ENCODE measurements around the gene ZNF782.
"Not testable (repeated sequence)": the region's sequence is repeated elsewhere in the genome, so short reads cannot be mapped to it uniquely, and the experiment has no call there.

Gene ZNF782

GRCh38 chr9:96853781-96854650, at the start of gene ZNF782:
Gene ZNF782 (minus strand): TSS chr9:96854514. CDS start chr9:96851961, 2,553 bp downstream.
- DNase-seq = peak; percentile 59 to 75

- not testable (repeated sequence) for DNase-seq
Observed at GRCh38 chr9:96900010-96900409, 45.7 kb upstream of the ZNF782 start.

GRCh38 chr9:96892131-96892530, 37.8 kb upstream of the ZNF782 start:
- DNase-seq = no peak

GRCh38 chr9:96888591-96888990, 34.3 kb upstream of the ZNF782 start:
- DNase-seq = no peak

GRCh38 chr9:96885424-96885823, 31.1 kb upstream of the ZNF782 start:
- no peak for DNase-seq

GRCh38 chr9:96884443-96884842, 30.1 kb upstream of the ZNF782 start:
- DNase-seq = no peak

GRCh38 chr9:96883922-96884321, 29.6 kb upstream of the ZNF782 start:
- no peak for DNase-seq

- no peak for DNase-seq
Observed at GRCh38 chr9:96877269-96877668, 23.0 kb upstream of the ZNF782 start.

- DNase-seq = peak in 1 of 2 donors; percentile 49
Observed at GRCh38 chr9:96875461-96876142, 21.3 kb upstream of the ZNF782 start.

GRCh38 chr9:96874947-96875460, 20.7 kb upstream of the ZNF782 start:
- DNase-seq = peak in 1 of 2 donors; percentile 9

GRCh38 chr9:96874201-96874785, 20.0 kb upstream of the ZNF782 start:
- DNase-seq = no peak

- no peak for DNase-seq
Observed at GRCh38 chr9:96871176-96871575, 16.9 kb upstream of the ZNF782 start.

- DNase-seq = no peak
Observed at GRCh38 chr9:96868709-96869108, 14.4 kb upstream of the ZNF782 start.

- DNase-seq = no peak
Observed at GRCh38 chr9:96867079-96867804, 12.9 kb upstream of the ZNF782 start.

GRCh38 chr9:96865240-96865639, 10.9 kb upstream of the ZNF782 start:
- not testable (repeated sequence) for DNase-seq

- no peak for DNase-seq
Observed at GRCh38 chr9:96859461-96860198, 5.3 kb upstream of the ZNF782 start.

- no peak for DNase-seq
Observed at GRCh38 chr9:96858670-96859069, 4.4 kb upstream of the ZNF782 start.

- DNase-seq = no peak
Observed at GRCh38 chr9:96858018-96858573, 3.8 kb upstream of the ZNF782 start.

- DNase-seq = peak in 1 of 2 donors; percentile 44
Observed at GRCh38 chr9:96856363-96857286, 2.3 kb upstream of the ZNF782 start.

- no peak for DNase-seq
Observed at GRCh38 chr9:96854651-96855273, 448 bp upstream of the ZNF782 start.
